SK-N-SH treated with all-trans-retinoic acid at 6 μM for 48 hours (cell line): ENCODE results near the gene KRT17.

ENCODE experiments used
- ATAC-seq: fragments of 200-7000 bp; cut with Tn5 transposase; 3 replicates; pipeline ENCODE4 v1.9.1; 2020; ENCODE audit warnings: mild to moderate bottlenecking, moderate library complexity
- ARNTL ChIP-seq: fragments of 450-650 bp; formaldehyde crosslinking; IDR thresholded peaks from 2 replicates; pipeline ENCODE4 v1.5.0; 2020; ENCODE audit warnings: low read depth, mild to moderate bottlenecking, moderate library complexity, borderline replicate concordance
- BACH2 ChIP-seq: fragments of 250-450 bp; sonication (Bioruptor Pico); IDR thresholded peaks from 2 replicates; pipeline ENCODE4 v1.9.0; 2021; ENCODE audit warnings: mild to moderate bottlenecking, borderline replicate concordance
- CREB5 ChIP-seq: fragments of 250-450 bp; sonication (Bioruptor Pico); IDR thresholded peaks from 2 replicates; pipeline ENCODE4 v1.5.1; 2020; ENCODE audit warnings: low read depth, mild to moderate bottlenecking, moderate library complexity
- CSDC2 ChIP-seq: fragments of 250-450 bp; sonication (Bioruptor Pico); IDR thresholded peaks from 2 replicates; pipeline ENCODE4 v1.5.0; 2020; ENCODE audit warnings: mild to moderate bottlenecking, moderate library complexity
- CSRNP3 ChIP-seq: fragments of 250-450 bp; sonication (Bioruptor Pico); IDR thresholded peaks from 2 replicates; pipeline ENCODE4 v1.5.1; 2021; ENCODE audit warnings: mild to moderate bottlenecking, moderate library complexity
- ESRRG ChIP-seq: fragments of 250-450 bp; sonication (Bioruptor Pico); IDR thresholded peaks from 2 replicates; pipeline ENCODE4 v1.6.1; 2021; ENCODE audit warnings: mild to moderate bottlenecking
- GLIS3 ChIP-seq: fragments of 250-450 bp; sonication (Bioruptor Pico); IDR thresholded peaks from 2 replicates; pipeline ENCODE4 v1.5.0; 2020; ENCODE audit warnings: mild to moderate bottlenecking, moderate library complexity
- ISL1 ChIP-seq: fragments of 250-450 bp; sonication (Bioruptor Pico); IDR thresholded peaks from 2 replicates; pipeline ENCODE4 v2.1.2; 2022; ENCODE audit warnings: mild to moderate bottlenecking, moderate library complexity
- OSR1 ChIP-seq: fragments of 250-450 bp; sonication (Bioruptor Pico); IDR thresholded peaks from 2 replicates; pipeline ENCODE4 v1.8.0; 2022; ENCODE audit warnings: moderate library complexity, mild to moderate bottlenecking, inconsistent platforms
- PATZ1 ChIP-seq: fragments of 250-450 bp; sonication (Bioruptor Pico); IDR thresholded peaks from 2 replicates; pipeline ENCODE4 v1.8.0; 2020; ENCODE audit warnings: mild to moderate bottlenecking, moderate library complexity, borderline replicate concordance
- POU6F1 ChIP-seq: fragments of 250-450 bp; sonication (Bioruptor Pico); IDR thresholded peaks from 2 replicates; pipeline ENCODE4 v1.8.0; 2021; ENCODE audit warnings: low read depth, mild to moderate bottlenecking, moderate library complexity, borderline replicate concordance
- PPARA ChIP-seq: fragments of 250-450 bp; sonication (Bioruptor Pico); IDR thresholded peaks from 2 replicates; pipeline ENCODE4 v1.5.0; 2020; ENCODE audit warnings: mild to moderate bottlenecking, borderline replicate concordance
- RARB ChIP-seq: fragments of 250-450 bp; sonication (Bioruptor Pico); IDR thresholded peaks from 2 replicates; pipeline ENCODE4 v1.8.0; 2021; ENCODE audit warnings: mild to moderate bottlenecking, moderate library complexity
- SNAI2 ChIP-seq: fragments of 250-450 bp; sonication (Bioruptor Pico); IDR thresholded peaks from 2 replicates; pipeline ENCODE4 v1.5.0; 2020; ENCODE audit warnings: mild to moderate bottlenecking, moderate library complexity
- TCF4 ChIP-seq: fragments of 250-450 bp; sonication (Bioruptor Pico); IDR thresholded peaks from 2 replicates; pipeline ENCODE4 v1.8.0; 2021; ENCODE audit warnings: mild to moderate bottlenecking, moderate library complexity, borderline replicate concordance
- TOX ChIP-seq: fragments of 250-450 bp; sonication (Bioruptor Pico); IDR thresholded peaks from 2 replicates; pipeline ENCODE4 v1.8.0; 2021; ENCODE audit warnings: mild to moderate bottlenecking, moderate library complexity, borderline replicate concordance
- ZC3H10 ChIP-seq: fragments of 250-450 bp; sonication (Bioruptor Pico); IDR thresholded peaks from 2 replicates; pipeline ENCODE4 v1.5.1; 2021; ENCODE audit warnings: mild to moderate bottlenecking, moderate library complexity
- ZFP3 ChIP-seq: fragments of 250-450 bp; sonication (Bioruptor Pico); IDR thresholded peaks from 2 replicates; pipeline ENCODE4 v1.5.0; 2020; ENCODE audit warnings: mild to moderate bottlenecking, moderate library complexity
- ZFP30 ChIP-seq: fragments of 450-650 bp; formaldehyde crosslinking; IDR thresholded peaks from 2 replicates; pipeline ENCODE4 v1.5.0; 2022; ENCODE audit warnings: mild to moderate bottlenecking, moderate library complexity
- ZNF565 ChIP-seq: fragments of 450-650 bp; formaldehyde crosslinking; conservative IDR thresholded peaks from 2 replicates; pipeline ENCODE4 v1.5.0; 2020; ENCODE audit warnings: low read depth, mild to moderate bottlenecking, moderate library complexity
- ZNF70 ChIP-seq: fragments of 450-650 bp; formaldehyde crosslinking; IDR thresholded peaks from 2 replicates; pipeline ENCODE4 v1.5.0; 2020; ENCODE audit warnings: mild to moderate bottlenecking, moderate library complexity
- ZNF8 ChIP-seq: fragments of 450-650 bp; formaldehyde crosslinking; IDR thresholded peaks from 2 replicates; pipeline ENCODE4 v1.5.0; 2020; ENCODE audit warnings: mild to moderate bottlenecking, moderate library complexity

KRT17 gene

GRCh38 chr17:41624208-41625101, at the start of gene KRT17:
Gene KRT17, minus strand, starts transcription at chr17:41624575. Its CDS starts 66 bp downstream, at chr17:41624509.
- TF ChIP-seq ZC3H10 (CRISPR knock-in tag) = no peak
- TF ChIP-seq ZNF565 (CRISPR knock-in tag) = no peak
- TF ChIP-seq TCF4 (CRISPR knock-in tag) = no peak
- no peak for TF ChIP-seq PPARA (CRISPR knock-in tag)
- no peak for TF ChIP-seq ZNF8 (CRISPR knock-in tag)
- no peak for TF ChIP-seq ARNTL (CRISPR knock-in tag)
- no peak for TF ChIP-seq ZNF70 (CRISPR knock-in tag)
- no peak for TF ChIP-seq ZFP30 (CRISPR knock-in tag)
- TF ChIP-seq SNAI2 (CRISPR knock-in tag) = no peak
- no peak for TF ChIP-seq CSDC2 (CRISPR knock-in tag)
- no peak for TF ChIP-seq OSR1 (CRISPR knock-in tag)
- TF ChIP-seq GLIS3 (CRISPR knock-in tag) = no peak
- TF ChIP-seq ZFP3 (CRISPR knock-in tag) = no peak
- no peak for TF ChIP-seq POU6F1
- TF ChIP-seq RARB (CRISPR knock-in tag) = no peak
- TF ChIP-seq, all 23 proteins: peak for 0
- ATAC-seq = no peak

GRCh38 chr17:41672153-41672552, 47.8 kb upstream of the KRT17 start:
- ATAC-seq = no peak
- TF ChIP-seq ZC3H10 (CRISPR knock-in tag) (no peak), PPARA (CRISPR knock-in tag) (no peak), SNAI2 (CRISPR knock-in tag) (no peak), TOX (CRISPR knock-in tag) (no peak), CREB5 (no peak), ZNF8 (CRISPR knock-in tag) (no peak), BACH2 (CRISPR knock-in tag) (no peak), ZNF70 (CRISPR knock-in tag) (no peak), ZFP3 (CRISPR knock-in tag) (no peak), TCF4 (CRISPR knock-in tag) (no peak), ESRRG (no peak), ZNF565 (CRISPR knock-in tag) (no peak), POU6F1 (no peak), CSDC2 (CRISPR knock-in tag) (no peak), RARB (CRISPR knock-in tag) (no peak), ARNTL (CRISPR knock-in tag) (no peak), GLIS3 (CRISPR knock-in tag) (no peak), PATZ1 (no peak)

GRCh38 chr17:41667280-41668041, 43.1 kb upstream of the KRT17 start:
- ATAC-seq = no peak
- TF ChIP-seq PPARA (CRISPR knock-in tag) = no peak
- no peak for TF ChIP-seq RARB (CRISPR knock-in tag)
- no peak for TF ChIP-seq CSRNP3 (CRISPR knock-in tag)
- no peak for TF ChIP-seq BACH2 (CRISPR knock-in tag)
- TF ChIP-seq TOX (CRISPR knock-in tag) = no peak
- no peak for TF ChIP-seq GLIS3 (CRISPR knock-in tag)
- no peak for TF ChIP-seq ISL1 (CRISPR knock-in tag)
- no peak for TF ChIP-seq ESRRG
- TF ChIP-seq ZNF8 (CRISPR knock-in tag) = no peak
- TF ChIP-seq, all 23 proteins: peak for 0
